ENCODE measurements around the gene TOLLIP.
"Not testable (repeated sequence)": the region's sequence is repeated elsewhere in the genome, so short reads cannot be mapped to it uniquely, and the experiment has no call there.

The TOLLIP gene

GRCh38 chr11:1309498-1310317 lies at the start of gene TOLLIP:
Gene TOLLIP (minus strand): TSS chr11:1309632. CDS start chr11:1309498, 134 bp downstream.
- DNase-seq (ENCODE audit: low read depth in 2 of 3, low spot score in 2 of 3): peak; percentile 95 to 98 (median 95)

GRCh38 chr11:1358931-1359330 lies 49.5 kb upstream of the TOLLIP start:
- DNase-seq (ENCODE audit: low read depth in 2 of 3, low spot score in 2 of 3): not testable (repeated sequence)

GRCh38 chr11:1358286-1358685 lies 48.9 kb upstream of the TOLLIP start:
- DNase-seq (ENCODE audit: low read depth in 2 of 3, low spot score in 2 of 3): no peak

GRCh38 chr11:1356478-1356960 lies 47.1 kb upstream of the TOLLIP start:
- no peak for DNase-seq (ENCODE audit: low read depth in 2 of 3, low spot score in 2 of 3)

DNA sequence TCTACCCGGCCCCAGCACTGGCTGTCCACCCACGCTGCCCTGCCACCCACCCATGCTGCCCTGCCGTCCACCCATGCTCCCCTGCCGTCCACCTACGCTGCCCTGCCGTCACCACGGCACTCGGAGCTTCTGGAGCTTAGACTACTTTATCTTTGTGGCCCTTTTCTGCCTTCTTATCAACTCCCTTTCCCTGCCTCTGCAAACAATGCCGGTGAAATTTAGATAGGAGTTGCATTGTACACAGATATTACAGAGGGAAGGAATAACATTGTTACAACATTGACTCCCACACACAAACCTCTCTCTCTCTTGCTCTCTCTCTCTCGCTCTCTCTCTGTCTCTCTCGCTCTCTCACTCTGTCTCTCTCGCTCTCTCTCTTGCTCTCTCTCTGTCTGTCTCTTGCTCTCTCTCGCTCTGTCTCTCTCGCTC lies 46.6 kb upstream of the TOLLIP start:
- no peak for DNase-seq (ENCODE audit: low read depth in 2 of 3, low spot score in 2 of 3)

DNA sequence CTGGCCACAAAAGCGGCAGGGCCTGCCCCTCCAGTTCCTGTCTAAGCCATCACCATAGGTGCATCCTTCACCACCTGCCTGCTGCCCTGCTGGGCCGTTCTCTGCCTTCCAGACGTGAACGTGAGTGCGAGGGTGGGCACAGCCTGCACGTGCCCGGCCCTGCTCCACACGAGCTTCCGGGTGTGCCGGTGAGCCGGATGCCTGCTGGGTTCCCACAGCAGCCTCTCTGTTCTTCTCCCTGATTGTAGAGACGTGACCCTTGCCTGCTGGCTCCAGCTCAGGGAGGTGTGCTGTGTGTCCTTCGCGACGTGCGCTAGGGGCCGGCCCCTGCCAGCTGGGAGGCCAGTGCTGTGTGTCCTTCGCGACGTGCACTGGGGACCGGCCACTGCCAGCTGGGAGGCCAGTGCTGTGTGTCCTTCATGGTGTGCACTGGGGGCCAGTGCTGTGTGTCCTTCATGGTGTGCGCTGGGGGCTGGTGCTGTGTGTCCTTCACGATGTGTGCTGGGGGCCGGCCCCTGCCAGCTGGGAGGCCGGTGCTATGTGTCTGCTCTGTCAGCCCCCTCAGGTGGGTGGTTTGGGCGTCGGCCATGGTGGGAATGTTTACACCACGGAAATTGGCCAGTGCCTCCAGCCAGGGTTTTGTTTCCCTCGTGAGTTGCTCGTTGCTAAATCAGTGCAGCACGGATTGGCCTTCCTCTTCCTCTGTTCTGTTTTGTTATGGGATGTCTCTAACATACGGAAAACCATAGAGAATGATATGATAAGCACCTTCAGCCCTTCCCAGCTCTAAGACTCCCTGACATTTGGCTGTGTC lies 44.9 kb upstream of the TOLLIP start:
- no peak for DNase-seq (ENCODE audit: low read depth in 2 of 3, low spot score in 2 of 3)

DNA sequence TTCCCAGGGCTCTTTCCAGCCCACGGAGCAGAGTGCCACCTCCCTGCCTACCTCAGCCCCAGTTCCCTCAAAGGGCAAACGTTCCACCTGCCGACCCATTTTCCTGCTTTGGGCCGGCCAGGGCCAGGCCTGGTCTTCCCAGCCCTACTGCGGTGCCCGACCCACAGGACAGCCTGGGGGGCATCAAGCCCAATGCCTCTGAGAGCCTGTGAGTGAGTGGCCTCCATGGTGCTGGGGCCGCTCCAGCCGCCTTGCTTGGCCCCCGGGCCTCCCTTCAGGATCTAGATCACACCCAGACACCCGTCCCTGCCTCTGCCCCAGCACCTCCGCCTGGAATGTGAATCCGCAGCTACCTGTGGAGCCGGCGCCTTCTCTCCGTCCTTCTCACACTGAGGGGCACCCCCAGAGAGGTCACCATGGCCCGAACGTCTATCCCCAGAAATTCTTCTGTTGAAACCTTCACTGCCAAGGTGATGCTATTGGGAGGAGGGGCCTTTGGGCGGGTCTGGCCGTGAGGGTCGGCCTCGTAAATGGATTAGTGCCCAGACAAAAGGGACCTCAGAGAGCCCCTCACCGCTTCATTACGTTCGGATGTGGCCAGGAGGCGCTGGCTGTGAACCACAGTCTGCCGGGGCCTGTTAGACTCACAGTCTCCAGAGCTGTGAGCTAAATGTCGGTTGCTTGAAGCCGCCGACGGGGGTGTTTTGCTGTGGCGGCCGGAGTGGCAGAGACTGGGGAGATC lies 44.1 kb upstream of the TOLLIP start:
- no peak for DNase-seq (ENCODE audit: low read depth in 2 of 3, low spot score in 2 of 3)

DNA sequence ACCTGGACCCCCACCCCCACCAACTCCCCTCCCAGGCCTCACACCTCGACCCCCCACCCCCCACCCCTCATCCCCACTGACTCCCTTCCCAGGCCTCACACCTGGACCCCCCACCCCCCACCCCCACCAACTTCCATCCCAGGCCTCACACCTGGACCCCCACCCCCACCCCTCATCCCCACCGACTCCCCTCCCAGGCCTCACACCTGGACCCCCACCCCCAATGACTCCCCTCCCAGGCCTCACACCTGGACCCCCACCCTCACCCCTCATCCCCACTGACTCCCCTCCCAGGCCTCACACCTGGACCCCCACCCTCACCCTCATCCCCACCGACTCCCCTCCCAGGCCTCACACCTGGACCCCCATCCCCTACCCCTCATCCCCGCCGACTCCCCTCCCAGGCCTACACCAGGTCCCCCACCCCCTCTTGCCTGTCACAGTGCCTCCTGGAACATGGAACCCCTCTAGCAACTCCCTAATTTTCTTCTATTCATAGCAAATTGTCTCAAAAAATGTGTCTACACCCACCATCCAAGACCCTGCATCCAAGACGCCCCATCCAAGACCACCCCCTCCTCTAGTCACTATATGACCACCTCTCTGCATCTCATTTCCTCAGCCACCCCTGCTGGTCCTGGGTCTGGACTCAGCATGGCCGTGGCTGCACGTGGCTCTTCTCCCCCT lies 43.4 kb upstream of the TOLLIP start:
- no peak for DNase-seq (ENCODE audit: low read depth in 2 of 3, low spot score in 2 of 3)

DNA sequence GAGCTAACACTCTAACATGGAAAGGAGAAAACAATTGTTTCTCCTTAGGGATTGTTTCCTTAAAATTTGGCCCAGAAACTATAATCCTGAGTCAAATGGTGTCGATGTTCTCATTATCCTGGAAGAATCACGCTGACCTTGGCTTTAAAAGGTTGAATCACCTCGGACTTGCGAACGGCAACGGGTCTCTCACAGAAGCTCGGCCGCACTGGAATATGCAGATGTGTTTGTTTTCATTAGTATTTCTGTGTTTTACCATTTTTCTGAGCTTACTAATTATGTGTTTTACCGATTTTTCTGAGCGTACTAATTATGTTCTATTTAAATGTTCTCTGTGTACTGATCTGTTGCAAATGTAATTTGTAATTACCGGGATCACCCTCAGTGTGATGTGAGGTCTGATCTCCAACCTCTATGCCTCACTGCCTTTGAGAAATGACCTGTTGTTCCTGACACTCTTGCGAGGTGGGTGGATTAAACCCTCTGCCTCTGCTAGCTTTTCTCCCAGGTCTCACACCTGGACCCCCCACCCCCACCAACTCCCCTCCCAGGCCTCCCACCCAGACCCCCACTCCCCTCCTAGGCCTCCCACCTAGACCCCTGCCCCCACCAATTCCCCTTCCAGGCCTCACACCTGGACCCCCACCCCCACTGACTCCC lies 42.0 kb upstream of the TOLLIP start:
- DNase-seq (ENCODE audit: low read depth in 2 of 3, low spot score in 2 of 3): no peak

- no peak for DNase-seq (ENCODE audit: low read depth in 2 of 3, low spot score in 2 of 3)
Observed at GRCh38 chr11:1350086-1350725, 40.8 kb upstream of the TOLLIP start.

DNA sequence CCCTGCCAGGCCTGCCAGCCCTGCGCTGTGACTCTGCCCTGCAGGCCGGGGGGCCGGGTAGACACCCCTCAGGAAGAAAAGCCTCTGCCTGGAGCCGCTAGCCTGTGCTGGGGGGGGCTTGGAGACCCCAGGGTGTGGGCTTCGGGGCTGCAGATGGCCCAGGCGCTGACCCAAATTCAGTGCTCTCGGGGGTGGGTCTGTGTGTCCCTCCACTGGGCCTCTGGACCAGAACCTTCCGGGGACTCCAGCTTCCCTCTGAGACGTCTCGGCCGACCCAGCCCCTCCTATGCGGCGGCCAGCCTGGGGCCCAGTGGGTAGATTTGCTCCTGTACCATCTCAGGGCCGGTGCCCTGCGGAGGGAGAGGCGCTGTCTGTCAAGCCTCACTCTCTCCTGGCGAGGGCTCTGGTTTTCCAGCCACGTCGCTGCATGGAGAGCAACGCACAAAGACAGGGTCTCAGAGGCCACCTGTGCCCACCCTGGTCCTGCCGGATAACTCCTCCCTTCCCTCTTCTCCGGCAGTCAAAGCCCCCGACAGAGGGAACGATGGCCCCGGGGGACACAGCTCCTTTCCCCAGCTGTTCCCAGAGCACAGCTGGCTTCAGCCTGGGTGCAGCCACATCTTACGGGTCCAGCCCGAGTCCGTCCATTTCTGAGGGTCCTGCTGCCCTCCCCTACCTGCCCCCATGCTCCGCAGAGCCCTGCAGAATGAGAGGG lies 40.1 kb upstream of the TOLLIP start:
- DNase-seq (ENCODE audit: low read depth in 2 of 3, low spot score in 2 of 3): no peak

- no peak for DNase-seq (ENCODE audit: low read depth in 2 of 3, low spot score in 2 of 3)
Observed at GRCh38 chr11:1348796-1349326, 39.4 kb upstream of the TOLLIP start.

DNA sequence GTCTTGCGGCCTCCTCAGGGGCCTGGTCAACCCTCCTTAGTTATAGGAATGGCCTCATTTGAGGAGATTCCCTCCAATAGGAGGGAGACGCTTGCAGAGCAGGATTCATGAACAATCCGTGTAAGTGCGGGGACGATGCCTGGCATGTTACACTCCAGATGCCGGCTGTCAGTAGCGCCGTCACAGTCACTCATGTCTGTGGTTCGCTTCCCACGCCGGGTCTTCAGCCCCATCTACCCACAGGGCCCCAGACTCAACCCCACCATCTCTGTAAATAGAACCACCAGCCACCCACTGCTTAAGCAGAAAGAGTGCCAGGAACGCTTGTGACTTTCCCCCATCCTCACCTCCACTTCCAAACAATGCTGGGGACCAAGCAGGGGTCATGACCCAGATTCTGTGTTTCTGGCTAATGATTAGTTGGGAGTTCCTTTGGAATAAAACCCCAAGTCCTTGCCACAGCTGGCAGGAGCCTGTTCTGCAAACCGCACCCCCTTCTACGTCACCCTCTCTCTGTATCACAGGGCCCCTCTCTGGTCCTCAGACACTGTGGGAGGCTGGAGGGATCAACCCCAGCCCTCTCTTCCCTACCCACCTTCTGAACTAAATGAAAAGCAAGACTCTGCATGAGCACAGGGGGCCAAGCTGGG lies 38.8 kb upstream of the TOLLIP start:
- no peak for DNase-seq (ENCODE audit: low read depth in 2 of 3, low spot score in 2 of 3)

- DNase-seq (ENCODE audit: low read depth in 2 of 3, low spot score in 2 of 3): not testable (repeated sequence)
Observed at GRCh38 chr11:1347411-1347999, 38.1 kb upstream of the TOLLIP start.

- no peak for DNase-seq (ENCODE audit: low read depth in 2 of 3, low spot score in 2 of 3)
Observed at GRCh38 chr11:1346669-1347390, 37.4 kb upstream of the TOLLIP start.

DNA sequence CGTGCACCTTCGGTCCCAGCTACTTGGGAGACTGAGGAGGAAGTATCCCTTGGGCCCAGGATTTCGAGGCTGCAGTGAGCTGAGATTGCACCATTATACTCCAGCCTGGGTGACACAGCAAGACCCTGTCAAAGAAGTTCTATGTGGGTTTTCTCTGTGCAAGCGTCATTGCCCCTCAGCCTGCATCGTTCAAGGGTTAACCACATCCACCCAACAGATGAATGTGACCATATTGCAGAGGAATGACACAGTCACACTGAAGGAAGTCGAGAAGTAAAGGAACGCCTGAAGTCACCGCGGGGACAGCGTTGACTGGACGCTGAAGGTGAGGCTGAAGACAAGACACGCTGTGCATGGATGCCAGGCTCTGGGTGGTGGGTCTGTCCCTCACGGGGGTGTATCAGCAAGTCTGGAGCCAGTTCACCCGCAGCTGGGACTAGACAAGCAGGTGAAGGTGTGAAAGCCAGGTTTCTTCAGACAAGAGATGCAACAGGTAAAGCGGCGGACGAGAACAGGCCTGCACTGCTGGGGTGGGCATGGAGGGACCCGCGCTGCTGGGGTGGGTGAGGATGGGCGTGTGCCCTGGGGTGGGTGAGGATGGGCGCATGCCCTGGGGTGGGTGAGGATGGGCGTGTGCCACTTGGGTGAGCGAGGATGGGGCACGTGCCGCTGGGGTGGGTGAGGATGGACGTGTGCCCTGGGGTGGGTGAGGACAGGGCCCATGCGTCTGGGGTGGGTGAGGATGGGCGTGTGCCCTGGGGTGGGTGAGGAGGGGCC lies 36.5 kb upstream of the TOLLIP start:
- no peak for DNase-seq (ENCODE audit: low read depth in 2 of 3, low spot score in 2 of 3)
